ENCODE results near the gene ANKRD55.

ANKRD55 gene

GRCh38 chr5:56052735-56053134, 180.4 kb downstream of the ANKRD55 start:
- H3K4me1 ChIP-seq (ENCODE audit: control insufficient read depth in 1 of 2, insufficient read depth in 2 of 2, low read length in 2 of 2) = peaks cover 0 to 13% of the 10 kb centered on the region in 2 donors
- no peak overlapping the region for H3K27ac ChIP-seq (ENCODE audit: low read length)
- no peaks in the 10 kb centered on the region for H3K27me3 ChIP-seq (ENCODE audit: low read depth, low read length)
- H3K4me3 ChIP-seq (ENCODE audit: low read depth in 1 of 2, low read length in 2 of 2) = no peak overlapping the region
- H3K36me3 ChIP-seq (ENCODE audit: control insufficient read depth in 1 of 2, insufficient read depth in 2 of 2, low read length in 2 of 2) = no peaks in the 10 kb centered on the region
- H3K9me3 ChIP-seq (ENCODE audit: control insufficient read depth in 1 of 2, low read length in 2 of 2) = peaks cover 0 to 2% of the 10 kb centered on the region in 2 donors

GRCh38 chr5:56050551-56051255, 182.4 kb downstream of the ANKRD55 start:
- Histone ChIP-seq H3K4me1 (ENCODE audit: control insufficient read depth in 1 of 2, insufficient read depth in 2 of 2, low read length in 2 of 2) (peaks cover 0 to 13% of the 10 kb centered on the region in 2 donors), H3K36me3 (ENCODE audit: control insufficient read depth in 1 of 2, insufficient read depth in 2 of 2, low read length in 2 of 2) (no peaks in the 10 kb centered on the region), H3K9me3 (ENCODE audit: control insufficient read depth in 1 of 2, low read length in 2 of 2) (peaks cover 0 to 2% of the 10 kb centered on the region in 2 donors), H3K27me3 (ENCODE audit: low read depth, low read length) (no peaks in the 10 kb centered on the region), H3K4me3 (ENCODE audit: low read depth in 1 of 2, low read length in 2 of 2) (no peak overlapping the region), H3K27ac (ENCODE audit: low read length) (no peak overlapping the region)

Measured in muscle layer of duodenum (tissue), 2 donors.